Kidney epithelial cell (primary cell): Measurements from ENCODE around the gene GHR. TPM values are rescaled to one million over a fixed set of nuclear protein-coding genes. Genes with fewer than 3 reads are reported as not detected.

Source experiments
- DNase-seq: peaks from one replicate; pipeline ENCODE4 v3.0.0-alpha.2; 2010; ENCODE audit warnings: low read depth
- H3K27me3 ChIP-seq: 2 replicates; pipeline ENCODE4 v1.6.0; 2011; ENCODE audit warnings: low read length; ENCODE audit not compliant: control insufficient read depth, insufficient read depth
- H3K36me3 ChIP-seq: 2 replicates; pipeline ENCODE4 v1.5.1; 2011; ENCODE audit warnings: low read length; ENCODE audit not compliant: control insufficient read depth, insufficient read depth
- H3K4me3 ChIP-seq: 2 replicates; pipeline ENCODE4 v1.5.1; 2011; ENCODE audit warnings: low read depth, mild to moderate bottlenecking, control low read depth, low read length
- CTCF ChIP-seq: IDR thresholded peaks from 2 replicates; pipeline ENCODE4 v1.5.1; 2011; ENCODE audit warnings: mild to moderate bottlenecking, moderate library complexity, low read length, control low read depth, inconsistent platforms; ENCODE audit not compliant: insufficient read depth, poor library complexity, severe bottlenecking
- total RNA-seq: library from RNA; depleted of rRNA; stranded (reverse); fragments of >200 nt; gene quantifications from 2 replicates; pipeline ENCODE4 v1.2.3, GENCODE V29; 2015

GHR gene
- total RNA-seq, 1 donor from 2014 or later: 0.63 TPM

GRCh38 chr5:42740920-42741319 is 317.7 kb downstream of the GHR start:
- Histone ChIP-seq H3K4me3 (no peak overlapping the region), H3K36me3 (no peaks in the 10 kb centered on the region), H3K27me3 (no peaks in the 10 kb centered on the region)
- TF ChIP-seq CTCF: no peak
- no peak for DNase-seq

- Histone ChIP-seq H3K27me3 (no peaks in the 10 kb centered on the region), H3K4me3 (no peak overlapping the region), H3K36me3 (no peaks in the 10 kb centered on the region)
- DNase-seq: no peak
- peak; percentile 33 for TF ChIP-seq CTCF
Measured at GRCh38 chr5:42745426-42745825, 322.2 kb downstream of the GHR start.

- no peaks in the 10 kb centered on the region for H3K36me3 ChIP-seq
- no peak for DNase-seq
- TF ChIP-seq CTCF: no peak
- H3K4me3 ChIP-seq: no peak overlapping the region
- no peaks in the 10 kb centered on the region for H3K27me3 ChIP-seq
Measured at GRCh38 chr5:42745856-42746255, 322.6 kb downstream of the GHR start.

- Histone ChIP-seq H3K4me3 (no peak overlapping the region), H3K27me3 (no peaks in the 10 kb centered on the region), H3K36me3 (no peaks in the 10 kb centered on the region)
- DNase-seq: no peak
- no peak for TF ChIP-seq CTCF
Measured at GRCh38 chr5:42749020-42749419, 325.8 kb downstream of the GHR start.

GRCh38 chr5:42750507-42750906 is 327.3 kb downstream of the GHR start:
- Histone ChIP-seq H3K27me3 (no peaks in the 10 kb centered on the region), H3K4me3 (no peak overlapping the region), H3K36me3 (no peaks in the 10 kb centered on the region)
- no peak for TF ChIP-seq CTCF
- no peak for DNase-seq

GRCh38 chr5:42751044-42751443 is 327.8 kb downstream of the GHR start:
- H3K36me3 ChIP-seq: no peaks in the 10 kb centered on the region
- no peak overlapping the region for H3K4me3 ChIP-seq
- no peaks in the 10 kb centered on the region for H3K27me3 ChIP-seq
- TF ChIP-seq CTCF: no peak
- DNase-seq: no peak
